Activated CD4-positive, alpha-beta T cell treated with anti-CD3 and anti-CD28 coated beads, Interleukin-2, Interleukin-6, amounts not matched to agents 100 ng/mL and 50 ng/mL, durations not matched to agents 16 hours and 8 hours (primary cell): ENCODE results near the gene CYP2A6.
A peak's percentile ranks its signal among the peaks of the same experiment; 100 is the strongest.
"Not testable (repeated sequence)": the region's sequence is repeated elsewhere in the genome, so short reads cannot be mapped to it uniquely, and the experiment has no call there.

ENCODE experiments used
- DNase-seq: peaks from one replicate; pipeline ENCODE4 v3.0.0-alpha.2; 2020

CYP2A6 gene

DNA sequence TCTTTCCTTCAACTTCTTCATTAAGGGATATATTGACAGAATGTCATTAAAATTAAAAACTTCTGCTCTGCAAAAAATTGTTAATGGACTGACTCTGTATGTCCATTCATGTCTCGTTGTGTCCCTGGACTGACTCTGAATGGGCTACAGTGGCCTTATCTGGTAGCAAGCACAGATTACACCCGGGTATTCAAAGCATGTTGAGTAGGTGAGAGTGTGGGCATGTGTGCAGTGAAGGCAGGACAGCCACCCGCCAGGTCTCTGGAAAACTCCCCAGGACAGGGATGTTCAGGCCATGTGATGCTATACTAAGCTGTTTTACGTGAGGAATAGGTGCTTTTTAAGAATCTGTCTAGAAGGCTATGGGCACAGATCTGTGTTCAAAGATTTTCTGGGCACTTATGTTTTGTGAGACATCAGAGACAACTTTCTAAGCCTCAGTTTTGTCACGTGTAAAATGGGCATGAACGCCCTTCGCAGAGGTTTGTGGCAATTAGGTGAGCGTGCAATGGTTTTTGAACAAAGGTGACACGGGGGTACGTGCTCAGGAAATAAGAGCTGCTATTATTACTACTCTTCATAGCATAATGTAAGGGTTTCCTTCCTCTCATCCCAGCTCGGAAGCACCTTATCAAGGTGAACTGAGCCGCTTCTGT lies 7.1 kb downstream of the CYP2A6 start:
- DNase-seq: not testable (repeated sequence)

DNA sequence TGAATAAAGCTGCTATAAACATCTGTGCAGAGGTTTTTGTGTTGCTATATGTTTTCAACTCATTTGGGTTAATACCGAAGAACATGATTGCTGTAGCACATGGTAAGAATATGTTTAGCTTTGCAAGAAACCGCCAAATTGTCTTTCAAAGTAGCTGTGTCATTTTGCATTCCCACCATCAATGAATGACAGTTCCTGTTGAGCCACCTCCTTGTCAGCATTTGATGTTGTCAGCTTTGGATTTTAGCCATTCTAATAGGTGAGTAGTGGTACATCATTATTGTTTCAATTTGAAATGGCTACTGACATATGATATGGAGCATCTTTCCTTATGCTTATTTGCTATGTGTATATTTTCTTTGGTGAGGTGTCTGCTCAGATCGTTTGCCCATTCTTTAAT lies 8.2 kb downstream of the CYP2A6 start:
- DNase-seq: not testable (repeated sequence)

DNA sequence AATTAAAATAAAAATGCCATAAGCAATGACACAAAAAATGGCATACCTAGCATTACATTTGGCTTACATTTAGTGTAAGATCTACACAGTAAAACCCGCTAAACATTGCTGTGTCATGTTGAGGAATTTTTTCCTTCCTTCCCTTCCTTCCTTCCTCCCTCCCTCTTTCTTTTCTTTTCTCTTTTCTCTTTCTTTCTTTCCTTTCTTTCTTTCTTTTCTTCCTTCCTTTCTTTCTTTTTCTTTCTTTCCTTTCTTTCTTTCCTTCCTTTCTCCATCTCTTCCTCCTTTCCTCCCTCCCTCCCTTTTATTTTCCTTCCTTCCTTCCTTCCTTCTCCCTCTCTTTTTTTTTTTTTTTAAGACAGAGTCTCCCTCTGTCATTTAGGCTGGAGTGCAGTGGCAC lies 11.8 kb downstream of the CYP2A6 start:
- not testable (repeated sequence) for DNase-seq

DNA sequence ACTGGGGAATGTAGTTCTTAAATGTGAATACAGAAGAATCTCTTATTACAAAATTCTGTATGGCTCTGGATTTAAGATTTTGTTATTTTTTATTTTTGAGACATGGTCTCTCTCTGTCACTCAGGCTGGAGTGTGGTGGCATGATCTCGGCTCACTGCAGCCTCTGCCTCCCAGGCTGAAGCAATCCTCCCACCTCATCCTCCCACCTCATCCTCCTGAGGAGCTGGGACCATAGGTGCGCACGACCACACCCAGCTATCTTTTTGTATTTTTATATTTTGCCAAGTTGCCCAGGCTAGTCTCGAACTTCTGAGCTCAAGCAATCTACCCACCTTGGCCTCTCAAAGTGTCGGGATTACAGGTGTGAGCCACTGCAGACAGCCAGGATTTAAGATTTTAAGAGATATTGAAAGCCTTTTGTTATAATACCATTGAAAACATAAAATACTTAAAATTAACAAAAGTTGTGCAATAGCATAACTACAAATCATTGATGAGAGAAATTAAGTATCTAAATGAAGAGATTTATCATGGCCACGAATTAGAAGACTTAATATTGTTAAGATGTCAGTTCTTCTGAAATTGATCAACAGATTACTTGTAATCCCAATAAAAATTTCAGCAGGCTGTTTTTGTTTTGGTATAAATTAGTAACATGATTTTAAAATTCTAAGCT lies 13.4 kb downstream of the CYP2A6 start:
- DNase-seq: no peak

DNA sequence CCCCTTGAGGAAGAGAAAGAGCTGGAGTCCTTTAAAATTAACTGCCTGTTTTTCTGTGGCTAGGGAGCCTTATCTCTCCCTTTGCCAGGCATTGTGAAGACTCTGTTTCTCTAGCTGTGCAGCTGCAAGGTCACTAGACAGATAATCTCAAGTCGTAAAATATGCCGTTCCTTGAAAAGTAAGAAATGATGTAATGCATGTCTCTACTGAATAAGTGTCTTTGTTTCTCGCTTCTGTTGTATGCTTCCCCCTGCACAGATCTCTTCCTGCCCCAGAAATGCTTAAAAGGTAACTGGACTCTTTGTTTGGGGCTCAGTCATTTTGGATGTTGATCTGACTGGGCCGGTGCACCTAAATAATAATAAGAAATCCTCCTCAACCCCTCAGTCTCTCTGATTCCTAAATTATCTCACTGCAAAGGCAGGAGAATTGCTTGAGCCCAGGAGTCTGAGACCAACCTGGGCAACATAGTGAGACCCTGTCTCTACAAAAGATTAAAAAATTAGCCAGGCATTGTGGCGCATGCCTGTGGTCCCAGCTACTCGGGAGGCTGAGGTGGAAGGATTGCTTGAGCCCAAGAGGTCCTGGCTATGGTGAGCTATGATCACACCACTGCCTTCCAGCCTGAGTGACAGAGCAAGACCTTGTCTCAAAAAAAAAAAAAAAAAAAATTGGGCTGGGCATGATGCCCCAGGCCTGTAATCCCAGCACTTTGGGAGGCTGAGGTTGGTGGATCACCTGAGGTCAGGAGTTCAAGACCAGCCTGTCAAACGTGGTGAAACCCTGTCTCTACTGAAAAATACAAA lies 16.3 kb downstream of the CYP2A6 start:
- not testable (repeated sequence) for DNase-seq

- not testable (repeated sequence) for DNase-seq
Measured at GRCh38 chr19:40832431-40832790, 17.8 kb downstream of the CYP2A6 start.

DNA sequence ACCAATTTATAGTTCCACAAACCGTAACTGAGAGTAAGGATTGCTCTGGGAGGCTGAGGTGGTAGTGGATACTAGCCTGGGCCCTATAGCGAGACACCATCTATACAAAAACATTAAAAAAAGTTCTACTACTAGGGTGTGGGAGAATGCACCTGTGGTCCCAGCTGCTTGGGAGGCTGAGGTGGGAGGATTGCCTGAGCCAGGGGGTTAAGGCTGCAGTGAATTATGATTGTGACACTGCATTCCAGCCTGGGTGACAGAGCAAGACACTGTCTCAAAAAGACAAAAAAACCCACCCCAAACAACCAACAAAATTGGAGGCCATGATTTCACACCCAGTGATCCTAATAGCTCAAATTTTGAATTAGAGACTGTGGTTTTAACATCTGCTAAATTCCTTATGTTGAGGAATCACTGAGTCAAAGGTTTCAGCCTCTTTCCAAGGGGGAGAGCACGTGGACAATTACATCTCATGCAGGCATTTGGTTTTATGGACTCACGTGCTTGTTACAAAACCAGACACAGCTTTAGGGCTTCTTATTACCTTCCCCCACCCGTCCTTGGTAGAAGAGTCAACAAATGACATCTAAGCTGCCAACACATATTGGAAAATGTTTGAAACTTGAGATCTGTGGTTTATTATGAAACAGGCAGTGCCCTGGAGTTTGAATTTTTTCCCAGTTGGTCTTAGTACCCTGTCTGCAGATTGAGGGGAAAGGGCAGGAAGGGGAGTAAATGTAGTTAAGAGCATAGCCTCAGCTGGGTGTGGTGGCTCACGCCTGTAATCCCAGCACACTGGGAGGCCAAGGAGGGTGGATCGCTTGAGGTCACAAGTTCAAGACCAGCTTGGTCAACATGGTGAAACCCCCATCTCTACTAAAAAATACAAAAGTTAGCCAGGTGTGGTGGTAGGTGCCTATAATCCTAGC lies 18.5 kb downstream of the CYP2A6 start:
- DNase-seq: no peak

- DNase-seq: not testable (repeated sequence)
Measured at GRCh38 chr19:40830741-40831140, 19.5 kb downstream of the CYP2A6 start.

GRCh38 chr19:40829205-40829604 lies 21.0 kb downstream of the CYP2A6 start:
- DNase-seq: no peak

DNA sequence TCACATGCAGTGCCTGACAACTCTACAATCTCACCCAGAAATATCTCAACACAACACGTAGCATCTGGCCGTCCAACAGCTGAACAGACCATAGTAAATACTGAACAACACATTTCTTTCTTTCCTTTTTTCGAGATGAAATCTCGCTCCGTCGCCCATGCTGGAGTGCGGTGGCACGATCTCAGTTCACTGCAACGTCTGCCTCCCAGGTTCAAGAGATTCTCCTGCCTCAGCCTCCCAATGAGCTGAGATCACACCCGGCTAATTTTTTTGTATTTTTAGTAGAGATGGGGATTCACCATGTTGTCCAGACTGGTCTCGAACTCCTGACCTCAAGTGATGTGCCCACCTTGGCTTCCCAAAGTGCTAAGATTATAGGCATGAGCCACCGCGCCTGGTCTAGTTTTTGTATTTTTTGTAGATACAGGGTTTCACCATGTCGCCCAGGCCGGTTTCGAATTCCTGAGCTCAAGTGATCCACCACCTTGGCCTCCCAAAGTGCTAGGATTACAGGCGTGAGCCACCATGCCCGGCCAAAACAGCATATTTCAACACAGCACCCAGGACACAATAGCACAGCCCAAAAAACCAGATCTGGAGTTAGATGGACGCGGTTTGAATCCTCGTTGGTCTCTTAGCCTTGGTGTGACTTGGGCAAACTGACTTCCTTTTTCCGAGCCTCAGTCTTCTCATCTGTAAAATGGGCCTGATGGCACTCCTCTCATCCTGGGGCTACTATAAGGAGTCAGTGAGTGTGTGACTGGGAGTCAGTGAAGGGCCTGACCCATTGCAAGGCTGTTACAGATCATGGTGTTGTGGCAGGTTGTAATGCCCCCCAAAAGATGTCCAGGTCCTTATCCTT lies 22.6 kb downstream of the CYP2A6 start:
- DNase-seq: no peak

GRCh38 chr19:40826699-40827385 lies 23.4 kb downstream of the CYP2A6 start:
- peak; percentile 23 for DNase-seq

- DNase-seq: not testable (repeated sequence)
Measured at GRCh38 chr19:40826312-40826698, 23.9 kb downstream of the CYP2A6 start.

GRCh38 chr19:40825460-40826095 lies 24.7 kb downstream of the CYP2A6 start:
- not testable (repeated sequence) for DNase-seq

DNA sequence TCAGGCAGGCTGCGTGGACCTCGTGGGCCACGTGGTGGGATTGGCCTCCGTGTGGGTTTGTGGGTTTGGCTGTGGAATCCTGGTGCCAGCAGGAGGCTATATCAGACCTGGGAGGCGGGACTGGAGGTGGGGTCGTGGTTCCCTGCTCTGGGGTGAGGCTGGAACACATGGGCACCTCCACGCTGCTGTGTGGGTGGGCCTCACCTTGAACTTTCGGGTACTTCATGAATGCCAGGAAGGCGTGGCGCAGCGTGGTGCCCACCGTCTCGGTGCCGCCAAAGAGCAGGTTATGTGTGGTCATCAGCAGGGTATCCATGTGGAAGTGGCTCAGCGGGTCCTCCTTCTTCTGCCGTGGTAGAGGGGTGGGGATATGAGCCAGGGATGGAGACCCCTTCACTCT lies 25.3 kb downstream of the CYP2A6 start:
- DNase-seq: not testable (repeated sequence)

- not testable (repeated sequence) for DNase-seq
Measured at GRCh38 chr19:40822704-40823553, 27.3 kb downstream of the CYP2A6 start.

DNA sequence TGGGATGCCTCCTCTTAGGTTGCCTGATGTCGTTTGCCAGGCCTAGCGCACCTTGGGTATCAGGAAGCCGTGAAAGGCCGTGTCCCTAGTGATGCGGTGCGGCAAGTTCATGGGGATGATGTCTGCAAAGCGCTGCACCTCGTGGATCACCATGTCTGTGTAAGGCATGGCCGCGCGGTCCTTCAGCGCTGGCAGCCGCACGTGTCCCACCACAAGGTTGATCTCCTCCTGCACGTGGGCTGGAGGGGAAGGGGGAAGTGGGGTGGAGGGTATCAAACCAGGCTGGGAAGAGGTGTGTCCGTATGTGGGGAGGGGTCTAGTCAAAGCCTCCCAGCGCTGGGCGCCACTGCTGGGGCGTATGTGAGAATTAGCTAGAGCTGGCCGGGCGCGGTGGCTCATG lies 28.1 kb downstream of the CYP2A6 start:
- DNase-seq: no peak

GRCh38 chr19:40819479-40820234 lies 30.6 kb downstream of the CYP2A6 start:
- DNase-seq: peak; percentile 60

GRCh38 chr19:40818480-40819399 lies 31.5 kb downstream of the CYP2A6 start:
- DNase-seq: peak; percentile 72
